ENCODE results near the gene PPARG.

DNA sequence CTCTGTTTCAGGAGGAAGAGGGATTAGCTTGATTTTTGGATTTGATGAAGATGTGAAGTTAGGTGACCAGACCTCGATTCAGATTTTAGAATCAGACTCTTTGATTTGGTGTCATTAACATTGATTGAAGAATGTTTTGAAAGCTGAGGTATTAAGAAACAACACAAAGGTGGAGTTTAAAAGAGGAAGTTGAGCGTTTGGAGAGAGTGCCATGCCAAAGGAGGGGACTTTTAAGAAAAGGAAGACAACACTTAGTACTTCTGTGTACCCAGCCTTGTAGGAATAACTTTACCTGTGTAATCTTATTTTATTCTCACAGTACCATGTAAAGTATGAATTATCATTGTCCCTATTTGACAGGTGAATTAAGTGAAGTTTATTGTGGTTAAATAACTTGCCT, 34.4 kb downstream of the PPARG start:
- no peak for TF ChIP-seq POLR2A (IDR thresholded peaks at IDR 0.05; ENCODE audit: borderline replicate concordance, extremely low read depth, insufficient read depth, insufficient read length)
- TF ChIP-seq, protein P1, sequence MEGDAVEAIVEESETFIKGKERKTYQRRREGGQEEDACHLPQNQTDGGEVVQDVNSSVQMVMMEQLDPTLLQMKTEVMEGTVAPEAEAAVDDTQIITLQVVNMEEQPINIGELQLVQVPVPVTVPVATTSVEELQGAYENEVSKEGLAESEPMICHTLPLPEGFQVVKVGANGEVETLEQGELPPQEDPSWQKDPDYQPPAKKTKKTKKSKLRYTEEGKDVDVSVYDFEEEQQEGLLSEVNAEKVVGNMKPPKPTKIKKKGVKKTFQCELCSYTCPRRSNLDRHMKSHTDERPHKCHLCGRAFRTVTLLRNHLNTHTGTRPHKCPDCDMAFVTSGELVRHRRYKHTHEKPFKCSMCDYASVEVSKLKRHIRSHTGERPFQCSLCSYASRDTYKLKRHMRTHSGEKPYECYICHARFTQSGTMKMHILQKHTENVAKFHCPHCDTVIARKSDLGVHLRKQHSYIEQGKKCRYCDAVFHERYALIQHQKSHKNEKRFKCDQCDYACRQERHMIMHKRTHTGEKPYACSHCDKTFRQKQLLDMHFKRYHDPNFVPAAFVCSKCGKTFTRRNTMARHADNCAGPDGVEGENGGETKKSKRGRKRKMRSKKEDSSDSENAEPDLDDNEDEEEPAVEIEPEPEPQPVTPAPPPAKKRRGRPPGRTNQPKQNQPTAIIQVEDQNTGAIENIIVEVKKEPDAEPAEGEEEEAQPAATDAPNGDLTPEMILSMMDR (IDR thresholded peaks at IDR 0.05 in 2 of 3, conservative IDR thresholded peaks at IDR 0.05 in 1 of 3; ENCODE audit: borderline replicate concordance in 1 of 3, insufficient read depth in 1 of 3, low read depth in 2 of 3, low read length in 2 of 3), result no peak
